Neuron (in vitro differentiated cells): ENCODE measurements around the gene YY1AP1.
A peak's percentile ranks its signal among the peaks of the same experiment; 100 is the strongest.
"Not testable (repeated sequence)": the region's sequence is repeated elsewhere in the genome, so short reads cannot be mapped to it uniquely, and the experiment has no call there.

ENCODE experiments used
- H2AFZ ChIP-seq: one replicate; pipeline ENCODE4 v1.6.1; 2013; ENCODE audit warnings: low read depth, mild to moderate bottlenecking, inconsistent platforms, low read length, moderate library complexity
- H3K27me3 ChIP-seq: one replicate; pipeline ENCODE4 v1.6.1; 2013; ENCODE audit warnings: low read length; ENCODE audit not compliant: insufficient read depth
- H3K36me3 ChIP-seq: one replicate; pipeline ENCODE4 v1.6.1; 2013; ENCODE audit warnings: low read length; ENCODE audit not compliant: insufficient read depth
- H3K4me1 ChIP-seq: one replicate; pipeline ENCODE4 v1.6.1; 2013; ENCODE audit warnings: low read length; ENCODE audit not compliant: insufficient read depth
- H3K4me3 ChIP-seq: 2 replicates; pipeline ENCODE4 v1.5.1; 2013; ENCODE audit warnings: mild to moderate bottlenecking, low read length, moderate library complexity
- H3K9me3 ChIP-seq: one replicate; pipeline ENCODE4 v1.6.1; 2013; ENCODE audit warnings: low read length

Gene YY1AP1

GRCh38 chr1:155688324-155689080 lies at the start of gene YY1AP1:
TSS of gene YY1AP1 (minus strand) at chr1:155688774. CDS start at chr1:155680436, 8,338 bp downstream.
- H3K9me3 ChIP-seq = no peaks in the 10 kb centered on the region

GRCh38 chr1:155729031-155729898 lies 40.7 kb upstream of the YY1AP1 start:
- Histone ChIP-seq H3K27me3 (no peaks in the 10 kb centered on the region), H3K4me1 (peaks cover 3% of the 10 kb centered on the region), H3K4me3 (no peak overlapping the region), H2AFZ (no peak overlapping the region), H3K9me3 (no peaks in the 10 kb centered on the region), H3K36me3 (peaks cover 32% of the 10 kb centered on the region)

More at GRCh38 chr1:155688324-155689080, at the start of gene YY1AP1:
- Histone ChIP-seq H3K4me1 (peaks cover 14% of the 10 kb centered on the region), H3K27me3 (no peaks in the 10 kb centered on the region), H2AFZ (peak within 1 kb of the TSS; percentile 48), H3K36me3 (peaks cover 14% of the 10 kb centered on the region), H3K4me3 (peak within 1 kb of the TSS; percentile 79)

GRCh38 chr1:155725142-155725541 lies 36.6 kb upstream of the YY1AP1 start:
- peaks cover 24% of the 10 kb centered on the region for H3K36me3 ChIP-seq

GRCh38 chr1:155719703-155720102 lies 31.1 kb upstream of the YY1AP1 start:
- Histone ChIP-seq H3K4me1 (peaks cover 12% of the 10 kb centered on the region), H3K4me3 (no peak overlapping the region), H3K36me3 (peaks cover 11% of the 10 kb centered on the region)

More at GRCh38 chr1:155725142-155725541, 36.6 kb upstream of the YY1AP1 start:
- H3K9me3 ChIP-seq = no peaks in the 10 kb centered on the region
- H3K27me3 ChIP-seq = no peaks in the 10 kb centered on the region
- H2AFZ ChIP-seq = no peak overlapping the region
- no peak overlapping the region for H3K4me3 ChIP-seq
- peaks cover 3% of the 10 kb centered on the region for H3K4me1 ChIP-seq

GRCh38 chr1:155718524-155719115 lies 30.0 kb upstream of the YY1AP1 start:
- not testable (repeated sequence) for H3K4me3 ChIP-seq, H3K9me3 ChIP-seq, H2AFZ ChIP-seq, H3K27me3 ChIP-seq
- Histone ChIP-seq H3K36me3 (peaks cover 14% of the 10 kb centered on the region), H3K4me1 (peaks cover 12% of the 10 kb centered on the region)

More at GRCh38 chr1:155719703-155720102, 31.1 kb upstream of the YY1AP1 start:
- no peaks in the 10 kb centered on the region for H3K27me3 ChIP-seq
- no peak overlapping the region for H2AFZ ChIP-seq
- no peaks in the 10 kb centered on the region for H3K9me3 ChIP-seq

- Histone ChIP-seq H2AFZ (no peak overlapping the region), H3K36me3 (peaks cover 21% of the 10 kb centered on the region), H3K4me3 (no peak overlapping the region), H3K9me3 (no peaks in the 10 kb centered on the region), H3K27me3 (no peaks in the 10 kb centered on the region), H3K4me1 (peaks cover 12% of the 10 kb centered on the region)
Observed at GRCh38 chr1:155717041-155717440, 28.5 kb upstream of the YY1AP1 start.

GRCh38 chr1:155715777-155716176 lies 27.2 kb upstream of the YY1AP1 start:
- Histone ChIP-seq H3K4me1 (peaks cover 12% of the 10 kb centered on the region), H3K27me3 (no peaks in the 10 kb centered on the region), H2AFZ (no peak overlapping the region), H3K4me3 (no peak overlapping the region), H3K36me3 (peaks cover 13% of the 10 kb centered on the region), H3K9me3 (no peaks in the 10 kb centered on the region)

GRCh38 chr1:155715056-155715455 lies 26.5 kb upstream of the YY1AP1 start:
- H2AFZ ChIP-seq, H3K9me3 ChIP-seq, H3K4me3 ChIP-seq, H3K27me3 ChIP-seq: not testable (repeated sequence)
- Histone ChIP-seq H3K36me3 (peaks cover 13% of the 10 kb centered on the region), H3K4me1 (peaks cover 12% of the 10 kb centered on the region)

GRCh38 chr1:155713075-155713474 lies 24.5 kb upstream of the YY1AP1 start:
- H3K36me3 ChIP-seq = peaks cover 17% of the 10 kb centered on the region
- peaks cover 8% of the 10 kb centered on the region for H3K9me3 ChIP-seq
- no peak overlapping the region for H3K4me3 ChIP-seq
- no peak overlapping the region for H2AFZ ChIP-seq
- no peaks in the 10 kb centered on the region for H3K27me3 ChIP-seq
- H3K4me1 ChIP-seq = peaks cover 2% of the 10 kb centered on the region

- not testable (repeated sequence) for H3K9me3 ChIP-seq, H2AFZ ChIP-seq, H3K4me1 ChIP-seq, H3K27me3 ChIP-seq, H3K4me3 ChIP-seq
- H3K36me3 ChIP-seq = peaks cover 17% of the 10 kb centered on the region
Observed at GRCh38 chr1:155712636-155713035, 24.1 kb upstream of the YY1AP1 start.

- H3K36me3 ChIP-seq = peaks cover 17% of the 10 kb centered on the region
- H3K4me3 ChIP-seq, H3K27me3 ChIP-seq, H3K9me3 ChIP-seq, H3K4me1 ChIP-seq, H2AFZ ChIP-seq: not testable (repeated sequence)
Observed at GRCh38 chr1:155711457-155711856, 22.9 kb upstream of the YY1AP1 start.

GRCh38 chr1:155709391-155709790 lies 20.8 kb upstream of the YY1AP1 start:
- H3K27me3 ChIP-seq = no peaks in the 10 kb centered on the region
- peaks cover 16% of the 10 kb centered on the region for H3K36me3 ChIP-seq
- no peaks in the 10 kb centered on the region for H3K4me1 ChIP-seq
- H2AFZ ChIP-seq = no peak overlapping the region
- peaks cover 8% of the 10 kb centered on the region for H3K9me3 ChIP-seq
- no peak overlapping the region for H3K4me3 ChIP-seq

GRCh38 chr1:155706139-155706538 lies 17.6 kb upstream of the YY1AP1 start:
- no peaks in the 10 kb centered on the region for H3K27me3 ChIP-seq
- no peak overlapping the region for H3K4me3 ChIP-seq
- H2AFZ ChIP-seq = no peak overlapping the region
- peaks cover 8% of the 10 kb centered on the region for H3K9me3 ChIP-seq
- H3K36me3 ChIP-seq = peaks cover 4% of the 10 kb centered on the region
- no peaks in the 10 kb centered on the region for H3K4me1 ChIP-seq
